Adipose tissue (tissue), 3 donors: ENCODE measurements around the gene C2CD4D. TPM values are rescaled to one million over a fixed set of nuclear protein-coding genes. Genes with fewer than 3 reads are reported as not detected.

Experiments used
- H3K27ac ChIP-seq: one replicate; pipeline ENCODE4 v1.5.1; 2013; ENCODE audit warnings: low read depth, low read length
- WGBS, 3 donors: extraction: QIAGEN DNeasy Blood & Tissue Kit; methylation state at CpG; one replicate each; pipeline ENCODE4 v1.1.7; 2013; 5-methylcytosine and 5-hydroxymethylcytosine counted together
- polyA plus RNA-seq, 3 donors: library from polyadenylated mRNA; stranded (reverse); fragments of 200-250 nt; gene quantifications; one replicate each; pipeline ENCODE4 v1.2.3, GENCODE V29; 2013
- donor health status: healthy with polysubstance abuse.
- donor health status: Bipolar disorder and iron deficiency.
- donor health status: healthy.

Gene C2CD4D
- polyA plus RNA-seq, 3 donors = 0.09 to 0.72 TPM; not detected in 1

- H3K27ac ChIP-seq = no peak overlapping the region
- 0 to 10% (median 3%) methylated on average over 2 of the region's 2 CpGs for WGBS, 3 donors
Observed at GRCh38 chr1:151820940-151821339, 18.7 kb downstream of the C2CD4D start.

- WGBS, 3 donors = 68 to 70% (median 70%) methylated on average over 7 of the region's 7 CpGs
Observed at GRCh38 chr1:151819976-151820623, 19.5 kb downstream of the C2CD4D start.

GRCh38 chr1:151819227-151819835 lies 20.3 kb downstream of the C2CD4D start:
- no peak overlapping the region for H3K27ac ChIP-seq
- 78 to 90% (median 90%) methylated on average over 12 of the region's 12 CpGs for WGBS, 3 donors

More at GRCh38 chr1:151819976-151820623, 19.5 kb downstream of the C2CD4D start:
- H3K27ac ChIP-seq = no peak overlapping the region

GRCh38 chr1:151817353-151817730 lies 22.3 kb downstream of the C2CD4D start:
- 40 to 65% (median 61%) methylated on average over 7 of the region's 7 CpGs for WGBS, 3 donors
- H3K27ac ChIP-seq = no peak overlapping the region

GRCh38 chr1:151816548-151817352 lies 22.9 kb downstream of the C2CD4D start:
- H3K27ac ChIP-seq = no peak overlapping the region
- 75 to 80% (median 76%) methylated on average over 24 to 26 of the region's 26 CpGs for WGBS, 3 donors

- no peak overlapping the region for H3K27ac ChIP-seq
- 44 to 76% (median 47%) methylated on average over 12 of the region's 12 CpGs for WGBS, 3 donors
Observed at GRCh38 chr1:151815716-151816327, 23.8 kb downstream of the C2CD4D start.

DNA sequence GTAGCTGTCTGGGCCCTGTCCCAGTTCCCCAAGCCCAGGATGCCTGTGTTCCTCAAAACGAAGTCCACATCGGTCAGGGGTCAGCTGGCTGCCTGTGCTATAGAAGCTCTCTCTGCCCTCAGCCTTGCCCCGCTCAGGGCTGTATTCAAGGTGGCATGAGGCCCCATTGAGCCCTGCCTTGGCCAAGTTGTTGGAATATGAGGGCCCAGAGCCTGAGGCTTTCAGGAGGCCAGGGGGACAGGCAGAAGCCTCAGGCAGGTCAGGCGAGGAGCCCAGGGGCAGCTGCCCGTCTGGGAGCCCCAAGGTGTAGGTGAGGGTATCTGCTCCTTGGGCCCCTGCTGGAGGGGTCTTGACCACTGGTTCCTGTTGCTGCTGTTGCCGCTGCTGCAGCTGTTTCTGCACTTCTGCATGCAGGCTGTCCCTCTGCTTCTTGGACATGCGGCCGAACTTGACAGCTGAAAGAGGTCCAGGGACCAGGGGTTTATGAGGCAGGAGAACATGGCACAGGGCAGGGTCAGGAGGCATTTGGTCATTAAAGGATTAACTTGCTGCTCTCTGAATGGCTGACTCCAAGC lies 24.6 kb downstream of the C2CD4D start:
- no peak overlapping the region for H3K27ac ChIP-seq

DNA sequence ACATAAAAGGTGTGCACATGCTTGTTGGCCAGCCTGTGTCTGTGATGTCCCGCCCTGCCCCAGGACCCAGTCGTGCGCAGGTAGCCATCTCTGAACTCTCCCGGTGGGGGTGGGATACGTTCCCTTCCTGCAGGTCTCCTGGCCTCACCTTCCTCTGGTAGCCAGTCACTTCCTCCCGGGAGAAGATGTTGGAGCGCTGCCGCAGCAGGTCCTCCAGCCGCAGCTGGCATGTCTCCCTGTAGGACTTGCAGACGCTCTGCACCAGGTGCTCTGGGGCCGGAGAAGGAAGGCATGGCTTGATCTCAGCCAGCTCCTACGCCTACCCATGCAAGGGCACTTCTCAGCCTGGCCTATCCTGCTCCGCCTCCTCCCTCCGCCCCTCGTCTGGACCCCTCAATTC lies 25.2 kb downstream of the C2CD4D start:
- 66 to 93% (median 79%) methylated on average over 11 to 15 of the region's 15 CpGs for WGBS, 3 donors
- H3K27ac ChIP-seq = no peak overlapping the region

More for the DNA sequence above, 24.6 kb downstream of the C2CD4D start:
- WGBS, 3 donors = 76 to 92% (median 88%) methylated on average over 8 of the region's 8 CpGs

DNA sequence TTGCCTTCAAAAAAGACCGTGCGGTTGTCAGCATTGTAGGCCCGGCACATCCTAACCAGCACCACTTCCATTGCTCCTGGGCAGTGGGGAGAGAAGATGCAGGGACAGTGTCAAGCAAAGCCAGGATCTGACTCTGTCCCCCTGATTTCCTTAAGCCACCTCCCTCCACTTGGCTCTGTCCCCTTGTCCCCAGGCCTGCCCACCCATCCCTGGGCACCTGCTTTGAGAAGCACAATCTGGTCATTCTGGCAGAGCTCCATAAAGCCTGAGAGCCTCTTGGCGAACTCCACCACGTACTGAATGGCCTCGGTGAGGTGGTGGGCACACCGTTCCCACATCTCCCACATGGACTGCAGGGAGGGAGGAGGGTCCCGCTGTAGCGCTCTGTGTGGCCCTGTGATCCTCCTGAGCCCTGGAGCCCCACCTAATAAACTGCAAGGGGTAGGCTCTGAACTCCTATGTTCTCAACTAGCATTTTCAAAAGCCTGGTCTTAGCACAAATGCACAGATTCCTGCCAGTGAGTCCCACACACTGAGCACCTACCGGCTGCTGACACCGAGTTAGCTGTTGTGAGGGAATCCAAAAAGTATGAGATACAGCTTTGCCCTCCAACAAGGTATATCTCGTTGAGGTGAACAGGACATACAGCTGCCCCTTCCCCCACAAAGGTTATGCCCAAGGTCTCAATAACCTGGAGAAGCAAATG lies 26.2 kb downstream of the C2CD4D start:
- WGBS, 3 donors = 84 to 87% (median 85%) methylated on average over 12 of the region's 12 CpGs

DNA sequence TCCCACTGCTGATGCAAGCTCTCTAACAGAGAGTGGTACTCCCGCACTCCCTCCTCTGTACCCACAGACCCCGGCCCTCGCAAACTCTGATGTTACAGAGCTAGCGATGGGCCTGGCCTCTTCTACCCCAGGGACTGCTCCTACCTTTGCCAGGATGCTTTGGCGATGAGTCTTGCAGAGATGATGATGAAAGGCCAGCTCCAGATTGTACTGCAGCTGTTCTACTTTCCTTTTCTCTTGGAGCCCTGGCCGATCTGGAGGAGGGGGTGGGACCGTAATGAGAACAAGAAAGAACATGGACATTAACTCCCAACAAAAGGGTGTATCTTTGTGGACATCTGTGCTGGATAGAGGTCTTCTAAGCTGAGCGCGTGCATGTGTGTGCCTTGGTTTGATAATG lies 28.4 kb downstream of the C2CD4D start:
- 78 to 86% (median 82%) methylated on average over 9 of the region's 9 CpGs for WGBS, 3 donors
- H3K27ac ChIP-seq = no peak overlapping the region

More for the DNA sequence above, 26.2 kb downstream of the C2CD4D start:
- no peak overlapping the region for H3K27ac ChIP-seq

DNA sequence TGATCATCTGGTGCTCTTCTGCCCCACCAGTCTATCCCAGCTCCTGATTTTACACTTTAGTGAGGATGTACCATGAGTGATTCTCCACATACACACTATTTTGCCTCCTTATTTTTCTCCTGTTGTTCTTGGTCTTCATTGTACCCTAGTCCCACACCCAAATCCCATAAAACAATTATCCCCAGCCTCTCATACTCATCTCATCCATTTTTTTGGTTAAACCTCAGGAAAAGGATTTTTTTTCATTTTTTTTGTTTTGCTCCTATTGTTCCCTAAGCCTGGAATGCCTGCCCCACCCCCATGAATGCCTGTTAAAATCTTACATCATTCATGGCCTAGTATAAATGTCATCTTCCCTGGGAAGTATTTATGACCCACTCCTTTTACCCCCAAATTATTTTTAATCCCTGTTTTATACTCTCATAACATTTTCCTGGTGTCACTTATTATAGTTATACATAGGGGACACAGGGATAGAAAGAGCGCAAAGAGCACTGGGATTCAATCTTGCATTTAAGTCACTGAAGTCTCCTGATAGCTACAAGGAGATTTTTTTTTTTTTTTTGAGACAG lies 29.5 kb downstream of the C2CD4D start:
- H3K27ac ChIP-seq = no peak overlapping the region
- WGBS, 3 donors = 98 to 100% (median 98%) methylated on average over 1 of the region's 1 CpG

DNA sequence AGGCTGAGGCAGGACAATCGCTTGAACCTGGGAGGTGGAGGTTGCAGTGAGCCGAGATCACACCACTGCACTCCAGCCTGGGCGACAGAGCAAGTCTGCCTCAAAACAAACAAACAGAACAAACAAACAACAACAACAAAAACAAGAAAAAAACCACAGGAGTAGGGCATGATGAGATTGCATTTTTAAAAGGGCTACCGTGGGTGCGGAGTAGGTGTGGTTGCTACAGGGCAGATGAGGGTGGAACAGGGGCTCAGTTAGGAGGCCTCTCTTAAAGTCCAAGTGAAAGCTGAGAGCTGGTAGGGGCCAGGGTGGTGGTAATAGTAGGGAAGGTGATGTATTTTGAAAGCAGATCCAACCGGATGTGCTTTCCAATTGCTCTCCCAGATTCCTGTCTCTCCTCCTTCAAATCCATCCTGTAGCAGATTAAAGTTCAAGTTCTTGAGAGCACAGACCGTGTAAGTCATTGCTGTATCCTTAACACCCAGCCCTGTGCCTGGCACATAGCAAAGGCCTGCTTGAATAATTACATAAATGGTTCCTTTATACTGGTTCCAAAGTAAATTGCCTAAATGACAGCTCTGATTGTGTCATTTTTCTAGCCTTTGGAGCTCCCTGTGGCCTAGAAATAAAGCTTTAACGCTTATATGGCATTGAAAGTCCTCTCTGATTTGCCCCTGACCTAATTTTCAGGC lies 30.2 kb downstream of the C2CD4D start:
- H3K27ac ChIP-seq = no peak overlapping the region
- 43 to 73% (median 68%) methylated on average over 8 of the region's 8 CpGs for WGBS, 3 donors

DNA sequence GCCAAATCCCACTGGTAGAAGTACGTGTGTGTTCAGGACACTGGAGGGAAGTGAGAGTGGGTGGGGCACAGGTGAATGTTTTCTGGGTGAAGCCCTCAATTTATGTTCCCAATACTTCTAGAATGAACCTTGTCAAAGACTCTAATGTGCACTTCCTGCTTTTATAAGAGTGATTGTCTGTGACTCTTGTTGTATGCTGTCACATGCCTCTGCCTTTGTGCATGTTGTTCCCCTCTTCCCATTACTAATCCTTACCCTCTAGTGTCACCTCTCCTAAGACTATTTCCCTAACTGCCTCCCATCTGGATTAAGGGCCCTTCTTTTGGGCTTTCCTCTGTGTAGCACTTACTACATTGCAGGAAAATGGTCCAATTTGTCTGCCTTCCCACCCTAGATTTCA lies 31.9 kb downstream of the C2CD4D start:
- WGBS, 3 donors = 53 to 88% (median 57%) methylated on average over 1 of the region's 1 CpG

DNA sequence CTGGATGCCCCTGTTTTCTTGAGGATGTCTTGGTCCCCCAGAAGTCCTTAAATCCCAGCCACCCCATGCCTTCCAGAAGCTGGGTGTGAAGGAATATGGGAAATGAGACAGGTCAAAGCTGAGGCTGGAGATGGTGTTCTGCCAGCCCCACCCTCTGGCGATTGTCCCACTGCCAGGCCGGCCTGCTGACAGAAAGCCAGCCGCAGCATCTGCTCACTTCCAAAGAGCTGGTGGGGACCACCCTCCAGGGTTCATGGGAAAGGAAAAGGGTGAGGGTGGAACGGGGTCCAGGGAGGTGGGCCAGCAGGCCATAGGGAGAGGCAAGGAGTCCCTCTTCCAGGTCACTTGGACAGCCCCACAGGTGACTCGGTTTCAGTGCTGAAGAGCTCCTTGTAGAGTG lies 32.5 kb downstream of the C2CD4D start:
- 77 to 92% (median 79%) methylated on average over 5 of the region's 5 CpGs for WGBS, 3 donors
- no peak overlapping the region for H3K27ac ChIP-seq

More for the DNA sequence above, 31.9 kb downstream of the C2CD4D start:
- H3K27ac ChIP-seq = no peak overlapping the region

DNA sequence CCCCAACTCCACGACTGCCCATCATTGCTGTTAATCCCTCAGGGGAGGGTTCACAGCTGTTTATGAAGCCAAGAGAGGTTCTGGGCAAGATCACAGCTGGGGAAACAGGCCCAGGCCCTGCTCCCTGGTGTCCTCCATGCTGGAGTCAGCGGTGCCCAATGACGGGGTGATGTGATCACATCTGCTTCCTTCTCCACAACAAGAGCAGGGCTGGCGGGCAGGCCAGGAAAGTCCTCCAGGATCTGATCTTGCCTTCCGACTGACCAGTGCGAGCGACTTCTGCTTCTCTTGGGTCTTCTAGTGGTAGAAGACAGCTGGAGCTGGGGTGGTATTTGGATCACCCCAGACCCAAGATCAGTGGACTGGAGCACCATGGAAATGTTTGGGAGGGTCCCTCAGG lies 33.5 kb downstream of the C2CD4D start:
- no peak overlapping the region for H3K27ac ChIP-seq
- 82 to 89% (median 87%) methylated on average over 7 of the region's 7 CpGs for WGBS, 3 donors

DNA sequence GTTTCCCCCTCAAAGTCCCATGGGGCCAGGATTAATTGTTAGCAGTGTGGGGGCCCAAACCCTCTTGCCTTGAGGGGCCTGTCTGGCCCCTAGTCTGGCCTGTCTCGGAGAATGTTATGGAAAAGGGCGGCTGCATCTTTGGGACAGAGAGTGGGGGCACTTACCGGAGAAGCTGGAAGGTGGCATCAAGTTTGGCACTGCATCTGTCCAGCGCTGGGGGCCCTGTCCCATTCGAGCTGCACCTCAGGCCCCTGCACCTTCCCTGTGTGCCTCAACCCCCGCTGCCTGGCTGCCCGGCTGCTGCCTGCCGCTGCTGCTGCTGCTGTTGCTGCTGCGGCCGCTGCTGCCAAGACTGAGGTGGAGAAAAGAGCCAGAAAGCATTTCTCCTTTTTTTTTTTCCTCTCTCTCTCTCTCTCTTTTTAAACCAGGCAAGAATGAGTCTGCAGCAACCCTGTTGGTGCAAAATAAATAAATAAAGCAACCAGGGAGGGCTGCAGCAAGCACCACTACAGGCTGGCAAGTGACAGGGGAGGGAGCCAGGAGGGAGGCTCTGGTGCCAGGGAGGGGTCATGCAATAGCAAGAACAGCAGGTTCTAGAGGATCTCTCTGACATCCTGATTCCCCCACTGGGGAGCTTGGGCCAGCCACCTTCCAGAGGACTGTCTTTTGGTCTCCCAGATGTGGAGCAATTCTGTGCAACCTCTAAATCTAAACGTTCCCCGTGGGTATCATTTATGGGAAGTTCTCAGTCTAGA lies 34.4 kb downstream of the C2CD4D start, which contains the start of gene LINGO4:
Gene LINGO4, minus strand, starts transcription at position 354 of the 755 bp plus-strand sequence. CDS start 2,715 bp downstream, outside the sequence.
- H3K27ac ChIP-seq = no peak within 1 kb of the TSS
- WGBS, 3 donors = 44 to 62% (median 53%) methylated on average over 12 of the region's 12 CpGs
